Endodermal cell (in vitro differentiated cells): ENCODE data around the gene DPM3. TPM values are rescaled to one million over a fixed set of nuclear protein-coding genes. Genes with fewer than 3 reads are reported as not detected.
"Not testable (repeated sequence)": the region's sequence is repeated elsewhere in the genome, so short reads cannot be mapped to it uniquely, and the experiment has no call there.

Experiments used
- DNase-seq: peaks from one replicate; pipeline ENCODE4 v3.0.0-alpha.2; 2017
- H3K27ac ChIP-seq: 2 replicates; pipeline ENCODE4 v1.5.1; 2013; ENCODE audit warnings: mild to moderate bottlenecking, low read depth, low read length, moderate library complexity
- H3K27me3 ChIP-seq: 2 replicates; pipeline ENCODE4 v1.6.1; 2013; ENCODE audit warnings: mild to moderate bottlenecking, low read length, moderate library complexity; ENCODE audit not compliant: insufficient read depth, control insufficient read depth, poor library complexity, severe bottlenecking
- H3K36me3 ChIP-seq: 2 replicates; pipeline ENCODE4 v1.7.0; 2013; ENCODE audit warnings: mild to moderate bottlenecking, low read length, moderate library complexity; ENCODE audit not compliant: control insufficient read depth, insufficient read depth
- H3K4me1 ChIP-seq: one replicate; pipeline ENCODE4 v1.7.0; 2013; ENCODE audit warnings: low read length; ENCODE audit not compliant: control insufficient read depth, insufficient read depth
- H3K4me3 ChIP-seq: 2 replicates; pipeline ENCODE4 v1.5.1; 2013; ENCODE audit warnings: mild to moderate bottlenecking, low read length, moderate library complexity
- H3K9ac ChIP-seq: 2 replicates; pipeline ENCODE4 v1.6.1; 2013; ENCODE audit warnings: mild to moderate bottlenecking, low read length, moderate library complexity; ENCODE audit not compliant: poor library complexity, severe bottlenecking; ENCODE audit errors: extremely low read depth
- H3K9me3 ChIP-seq: 2 replicates; pipeline ENCODE4 v1.6.1; 2013; ENCODE audit warnings: mild to moderate bottlenecking, low read length, moderate library complexity; ENCODE audit not compliant: control insufficient read depth
- H3K27ac Mint-ChIP-seq: 2 replicates; pipeline ENCODE4 v1.8.0; 2020; ENCODE audit warnings: mixed read lengths
- H3K27me3 Mint-ChIP-seq: 2 replicates; pipeline ENCODE4 v1.8.0; 2021; ENCODE audit warnings: mild to moderate bottlenecking, mixed read lengths; ENCODE audit not compliant: insufficient read depth
- H3K36me3 Mint-ChIP-seq: 2 replicates; pipeline ENCODE4 v1.8.0; 2020; ENCODE audit warnings: low read depth, mixed read lengths
- H3K4me1 Mint-ChIP-seq: 2 replicates; pipeline ENCODE4 v1.8.0; 2020; ENCODE audit warnings: mixed read lengths
- H3K4me3 Mint-ChIP-seq: 2 replicates; pipeline ENCODE4 v1.8.0; 2020; ENCODE audit warnings: mild to moderate bottlenecking, moderate library complexity, mixed read lengths
- H3K9me3 Mint-ChIP-seq: 2 replicates; pipeline ENCODE4 v1.8.0; 2020; ENCODE audit warnings: mild to moderate bottlenecking, mixed read lengths
- WGBS, 2 experiments: methylation state at CpG; one replicate each; pipeline versions ENCODE4 v1.1.5 to v1.1.7; 2013; ENCODE audit warnings: missing lambda C conversion rate in 2 of 2, mixed read lengths in 1 of 2; ENCODE audit not compliant: insufficient coverage in 1 of 2, insufficient read length in 1 of 2; 5-methylcytosine and 5-hydroxymethylcytosine counted together
- total RNA-seq, 2 donors: library from RNA; stranded (reverse); fragmentation: NEBNext Ultra II Directional in 1 of 2; extraction: Animal tissue kit (Norgen Biotek cat#: 25700) in 1 of 2; gene quantifications; 2 replicates in 1 of 2; 3 replicates in 1 of 2; pipeline ENCODE4 v1.2.1, GENCODE V29; 2021
- TF ChIP-seq, protein P1 (sequence below): fragments of 200-600 bp; sonication (generic); conservative IDR thresholded peaks from 2 replicates; pipeline ENCODE4 v1.5.0; 2021; ENCODE audit warnings: antibody characterized with exemption, mild to moderate bottlenecking

Gene DPM3
- total RNA-seq, 2 donors from 2014 or later, result 48.8 to 73.4 TPM

GRCh38 chr1:155121249-155121648 lies 19.1 kb downstream of the DPM3 start:
- TF ChIP-seq, protein P1, sequence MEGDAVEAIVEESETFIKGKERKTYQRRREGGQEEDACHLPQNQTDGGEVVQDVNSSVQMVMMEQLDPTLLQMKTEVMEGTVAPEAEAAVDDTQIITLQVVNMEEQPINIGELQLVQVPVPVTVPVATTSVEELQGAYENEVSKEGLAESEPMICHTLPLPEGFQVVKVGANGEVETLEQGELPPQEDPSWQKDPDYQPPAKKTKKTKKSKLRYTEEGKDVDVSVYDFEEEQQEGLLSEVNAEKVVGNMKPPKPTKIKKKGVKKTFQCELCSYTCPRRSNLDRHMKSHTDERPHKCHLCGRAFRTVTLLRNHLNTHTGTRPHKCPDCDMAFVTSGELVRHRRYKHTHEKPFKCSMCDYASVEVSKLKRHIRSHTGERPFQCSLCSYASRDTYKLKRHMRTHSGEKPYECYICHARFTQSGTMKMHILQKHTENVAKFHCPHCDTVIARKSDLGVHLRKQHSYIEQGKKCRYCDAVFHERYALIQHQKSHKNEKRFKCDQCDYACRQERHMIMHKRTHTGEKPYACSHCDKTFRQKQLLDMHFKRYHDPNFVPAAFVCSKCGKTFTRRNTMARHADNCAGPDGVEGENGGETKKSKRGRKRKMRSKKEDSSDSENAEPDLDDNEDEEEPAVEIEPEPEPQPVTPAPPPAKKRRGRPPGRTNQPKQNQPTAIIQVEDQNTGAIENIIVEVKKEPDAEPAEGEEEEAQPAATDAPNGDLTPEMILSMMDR, result no peak
- DNase-seq, result no peak
- no peaks in the 10 kb centered on the region for H3K9me3 Mint-ChIP-seq
- peaks cover 86% of the 10 kb centered on the region for H3K27me3 Mint-ChIP-seq
- H3K27me3 ChIP-seq, result peaks cover 46% of the 10 kb centered on the region
- no peak overlapping the region for H3K4me3 ChIP-seq
- no peak overlapping the region for H3K9ac ChIP-seq
- no peaks in the 10 kb centered on the region for H3K36me3 Mint-ChIP-seq
- 86 to 91% methylated on average over 2 of the region's 2 CpGs for WGBS, 2 experiments
- H3K4me1 ChIP-seq, result no peaks in the 10 kb centered on the region
- peaks cover 7% of the 10 kb centered on the region for H3K4me1 Mint-ChIP-seq
- no peaks in the 10 kb centered on the region for H3K9me3 ChIP-seq
- H3K27ac Mint-ChIP-seq, result no peak overlapping the region
- no peak overlapping the region for H3K27ac ChIP-seq
- no peak overlapping the region for H3K4me3 Mint-ChIP-seq
- no peaks in the 10 kb centered on the region for H3K36me3 ChIP-seq

DNA sequence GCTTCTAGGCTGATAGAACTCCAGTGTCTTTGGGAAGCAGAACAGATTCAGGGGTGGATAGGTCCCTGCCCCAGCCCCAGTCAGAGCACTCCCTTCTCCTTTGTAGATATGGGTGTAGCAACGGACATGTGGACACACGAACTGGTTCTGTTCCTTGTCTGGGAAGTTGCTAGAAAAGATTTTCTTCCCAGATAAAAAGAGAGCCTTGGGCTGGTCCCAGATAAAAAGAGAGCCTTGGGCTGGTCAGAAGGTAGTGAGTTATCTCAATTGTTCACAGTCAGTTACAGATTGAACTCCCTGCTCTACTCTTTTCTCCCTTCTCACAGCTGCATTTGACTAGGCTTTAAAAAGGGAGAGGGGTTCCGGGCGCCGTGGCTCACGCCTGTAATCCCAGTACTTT lies 20.1 kb downstream of the DPM3 start:
- Histone ChIP-seq H3K27me3 (peaks cover 36% of the 10 kb centered on the region), H3K4me3 (no peak overlapping the region), H3K4me1 (no peaks in the 10 kb centered on the region), H3K27ac (no peak overlapping the region), H3K9me3 (no peaks in the 10 kb centered on the region), H3K9ac (no peak overlapping the region), H3K36me3 (no peaks in the 10 kb centered on the region)
- Mint-ChIP-seq H3K27ac (no peak overlapping the region), H3K36me3 (no peaks in the 10 kb centered on the region), H3K9me3 (no peaks in the 10 kb centered on the region), H3K4me1 (peaks cover 4% of the 10 kb centered on the region), H3K4me3 (no peak overlapping the region), H3K27me3 (peaks cover 80% of the 10 kb centered on the region)
- WGBS, 2 experiments, result 89% methylated on average over 6 of the region's 6 CpGs; no CpG with 5 or more reads in 1 of the 2 experiments
- TF ChIP-seq, protein P1, result no peak
- no peak for DNase-seq

DNA sequence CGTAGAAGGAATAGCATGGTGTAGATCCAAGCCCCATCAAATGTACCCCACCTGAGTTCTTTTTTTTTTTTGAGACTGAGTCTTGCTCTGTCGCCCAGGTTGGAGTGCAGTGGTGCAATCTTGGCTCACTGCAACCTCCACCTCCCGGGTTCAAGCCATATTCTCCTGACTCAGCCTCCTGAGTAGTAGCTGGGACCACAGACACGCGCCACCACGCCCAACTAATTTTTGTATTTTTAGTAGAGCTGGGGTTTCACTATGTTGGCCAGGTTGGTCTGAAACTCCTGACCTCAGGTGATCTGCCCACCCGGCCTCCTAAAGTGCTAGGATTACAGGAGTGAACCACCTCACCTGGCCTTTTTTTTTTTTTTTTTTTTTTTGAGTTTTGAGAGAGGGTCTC lies 22.2 kb downstream of the DPM3 start:
- H3K27me3 Mint-ChIP-seq, result peaks cover 60% of the 10 kb centered on the region
- H3K4me1 ChIP-seq, H3K36me3 Mint-ChIP-seq: not testable (repeated sequence)

GRCh38 chr1:155117610-155118009 lies 22.7 kb downstream of the DPM3 start:
- H3K4me3 Mint-ChIP-seq, result no peak overlapping the region
- Histone ChIP-seq H3K27me3 (peaks cover 12% of the 10 kb centered on the region), H3K9ac (no peak overlapping the region), H3K4me1 (no peaks in the 10 kb centered on the region), H3K4me3 (no peak overlapping the region), H3K27ac (no peak overlapping the region), H3K9me3 (no peaks in the 10 kb centered on the region), H3K36me3 (no peaks in the 10 kb centered on the region)
- peaks cover 55% of the 10 kb centered on the region for H3K27me3 Mint-ChIP-seq
- WGBS, 2 experiments, result 75 to 77% methylated on average over 4 of the region's 4 CpGs
- DNase-seq, result no peak
- TF ChIP-seq, protein P1, result no peak
- H3K27ac Mint-ChIP-seq, result no peak overlapping the region
- H3K4me1 Mint-ChIP-seq, result peaks cover 2% of the 10 kb centered on the region
- H3K9me3 Mint-ChIP-seq, result no peaks in the 10 kb centered on the region
- H3K36me3 Mint-ChIP-seq, result no peaks in the 10 kb centered on the region

More for the DNA sequence above, 22.2 kb downstream of the DPM3 start:
- H3K4me1 Mint-ChIP-seq, H3K27ac ChIP-seq, H3K36me3 ChIP-seq, H3K9me3 ChIP-seq, H3K9ac ChIP-seq, H3K4me3 Mint-ChIP-seq, H3K27ac Mint-ChIP-seq, H3K4me3 ChIP-seq, DNase-seq, H3K9me3 Mint-ChIP-seq: not testable (repeated sequence)
- WGBS, 2 experiments, result 90 to 91% methylated on average over 6 to 7 of the region's 7 CpGs
- H3K27me3 ChIP-seq, result peaks cover 16% of the 10 kb centered on the region
